Naive thymus-derived CD8-positive, alpha-beta T cell (primary cell): ENCODE data around the gene PBX4. TPM values are rescaled to one million over a fixed set of nuclear protein-coding genes. Genes with fewer than 3 reads are reported as not detected.
A peak's percentile ranks its signal among the peaks of the same experiment; 100 is the strongest.

Source experiments
- ATAC-seq, 2 donors: fragments of 150-1000 bp; cut with Tn5 transposase in 1 of 2; sonication (Bioruptor Pico), chemical (Tn5 transposase) in 1 of 2; 1 replicate in 1 of 2; 2 replicates in 1 of 2; pipeline ENCODE4 v1.10.0; 2021; ENCODE audit warnings: mild to moderate bottlenecking in 2 of 2, moderate library complexity in 2 of 2
- POLR2A ChIA-PET: fragments of 350-600 bp; sonication (Branson Sonifier 250); formaldehyde crosslinking; loops from one replicate; lab custom pipeline; 2021; ENCODE audit warnings: antibody characterized with exemption; lab: Charles Lee
- DNase-seq, 10 donors: peaks; one replicate each; pipeline versions ENCODE4 v3.0.0 to v3.0.0-alpha.2; 2020 to 2022
- H3K27ac Mint-ChIP-seq, 10 donors: one replicate each; pipeline ENCODE4 v1.8.0; 2020 to 2022; ENCODE audit warnings: mild to moderate bottlenecking in 10 of 10, mixed read lengths in 10 of 10, moderate library complexity in 4 of 10, inconsistent platforms in 1 of 10
- H3K27me3 Mint-ChIP-seq, 5 donors: one replicate each; pipeline ENCODE4 v1.8.0; 2021 to 2022; ENCODE audit warnings: mixed read lengths in 5 of 5
- H3K36me3 Mint-ChIP-seq, 3 donors: one replicate each; pipeline ENCODE4 v1.8.0; 2020 to 2022; ENCODE audit warnings: mixed read lengths in 3 of 3, mild to moderate bottlenecking in 2 of 3, inconsistent platforms in 1 of 3
- H3K4me1 Mint-ChIP-seq, 4 donors: one replicate each; pipeline ENCODE4 v1.8.0; 2021 to 2022; ENCODE audit warnings: mixed read lengths in 4 of 4
- H3K4me3 Mint-ChIP-seq, 10 donors: one replicate each; pipeline ENCODE4 v1.8.0; 2020 to 2022; ENCODE audit warnings: mild to moderate bottlenecking in 10 of 10, mixed read lengths in 10 of 10, moderate library complexity in 6 of 10, inconsistent platforms in 1 of 10
- H3K9me3 Mint-ChIP-seq, 9 donors: one replicate each; pipeline ENCODE4 v1.8.0; 2020 to 2022; ENCODE audit warnings: mixed read lengths in 9 of 9, mild to moderate bottlenecking in 3 of 9, inconsistent platforms in 1 of 9, moderate library complexity in 1 of 9
- polyA plus RNA-seq, 3 donors: library from polyadenylated mRNA; unstranded; fragments of 300-500 nt; fragmentation: Illumina TruSeq; gene quantifications; one replicate each; pipeline ENCODE4 v1.2.3, GENCODE V29; 2021
- total RNA-seq, 8 experiments: library from RNA in 2 of 8; stranded (reverse) in 2 of 8; gene quantifications; one replicate each; pipeline ENCODE4 v1.2.3 and lab custom pipeline; 2021 to 2026

Gene PBX4
- total and polyA plus RNA-seq, 5 experiments from 2014 or later: 2.6 to 49.4 (median 6.9) TPM

DNA sequence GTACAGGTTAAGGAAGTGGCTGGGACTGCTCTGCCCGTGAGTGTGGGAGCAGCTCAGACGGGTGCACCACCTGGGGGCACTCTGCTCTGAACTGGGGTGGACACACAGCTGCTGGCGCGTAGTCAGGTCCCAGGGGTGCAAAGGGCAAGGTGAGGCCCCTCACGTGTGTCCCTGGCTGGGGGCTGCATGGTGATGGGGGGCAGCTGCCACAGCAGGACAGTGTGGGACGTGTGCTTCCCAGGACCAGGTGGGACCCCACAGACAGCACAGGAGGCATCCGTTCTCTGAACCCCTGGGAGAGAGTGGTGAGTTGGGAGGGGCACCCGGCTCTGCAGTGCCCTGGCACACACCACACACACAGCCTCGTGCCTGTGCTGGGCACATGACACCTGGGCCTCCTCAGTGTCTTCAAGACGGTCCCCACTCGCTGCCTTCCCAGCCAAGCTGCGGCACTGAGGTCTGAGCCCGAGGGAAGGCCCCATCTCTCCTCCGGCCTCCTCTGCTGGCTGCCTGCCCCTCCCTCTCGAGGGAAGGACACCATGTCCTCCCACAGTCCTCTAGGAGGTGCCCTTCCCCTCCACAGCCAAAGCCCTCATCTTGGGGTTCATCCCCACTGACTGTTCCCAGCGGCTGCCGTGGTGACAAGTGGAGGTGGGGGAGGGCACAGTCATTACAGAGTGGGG is 55.7 kb downstream of the PBX4 start:
- Mint-ChIP-seq H3K4me3 (no peak overlapping the region), H3K9me3 (no peaks in the 10 kb centered on the region), H3K27ac (peak overlapping the region in 4 of 10 donors; percentile 30 to 84 (median 73)), H3K36me3 (peaks cover 0 to 33% (median 15%) of the 10 kb centered on the region in 3 donors), H3K4me1 (peaks cover 14 to 31% (median 20%) of the 10 kb centered on the region in 4 donors), H3K27me3 (no peaks in the 10 kb centered on the region)
- DNase-seq (peak in 8 of 10 donors; percentile 32 to 79 (median 47)), ATAC-seq (peak; percentile 91 to 92)
- POLR2A ChIA-PET: interaction anchor here (0.9 to 1.9 kb wide), 4 partner anchors 34 to 106 kb away, joined by 3 to 4 read pairs (median 3); partner anchors contain the start of genes GMIP and NDUFA13

- DNase-seq (no peak), ATAC-seq (no peak)
- POLR2A ChIA-PET: interaction anchor here (0.5 to 1.9 kb wide), 5 partner anchors 35 to 103 kb away, joined by 3 to 4 read pairs (median 3); partner anchors contain the start of gene GMIP
- H3K4me3 Mint-ChIP-seq: no peak overlapping the region
- no peaks in the 10 kb centered on the region for H3K27me3 Mint-ChIP-seq
- H3K9me3 Mint-ChIP-seq: no peaks in the 10 kb centered on the region
- peak overlapping the region in 3 of 10 donors; percentile 30 to 88 (median 72) for H3K27ac Mint-ChIP-seq
- peaks cover 0 to 29% (median 15%) of the 10 kb centered on the region in 3 donors for H3K36me3 Mint-ChIP-seq
- H3K4me1 Mint-ChIP-seq: peaks cover 13 to 31% (median 20%) of the 10 kb centered on the region in 4 donors
Measured at GRCh38 chr19:19561946-19562664, 56.4 kb downstream of the PBX4 start.

- Mint-ChIP-seq H3K27me3 (no peaks in the 10 kb centered on the region), H3K9me3 (no peaks in the 10 kb centered on the region), H3K4me1 (peaks cover 13 to 31% (median 20%) of the 10 kb centered on the region in 4 donors), H3K36me3 (peaks cover 0 to 22% (median 11%) of the 10 kb centered on the region in 3 donors), H3K4me3 (no peak overlapping the region), H3K27ac (peak overlapping the region in 5 of 10 donors; percentile 47 to 87 (median 79))
- ATAC-seq: no peak
- POLR2A ChIA-PET: interaction anchor here (1.1 to 1.5 kb wide), 5 partner anchors 30 to 69 kb away, joined by 3 to 11 read pairs (median 5); no protein-coding TSS in a partner anchor
- DNase-seq: no peak
Measured at GRCh38 chr19:19559931-19560330, 58.6 kb downstream of the PBX4 start.

- no peak for DNase-seq
- no peaks in the 10 kb centered on the region for H3K27me3 Mint-ChIP-seq
- no peaks in the 10 kb centered on the region for H3K9me3 Mint-ChIP-seq
- H3K36me3 Mint-ChIP-seq: peaks cover 0 to 13% (median 2%) of the 10 kb centered on the region in 3 donors
- POLR2A ChIA-PET: interaction anchor here (0.6 to 1.4 kb wide), 2 partner anchors 58 to 67 kb away, joined by 3 to 11 read pairs; no protein-coding TSS in a partner anchor
- H3K4me3 Mint-ChIP-seq: peak overlapping the region in 1 of 10 donors; percentile 25
- ATAC-seq: no peak
- peaks cover 14 to 40% (median 22%) of the 10 kb centered on the region in 4 donors for H3K4me1 Mint-ChIP-seq
- peak overlapping the region in 6 of 10 donors; percentile 47 to 86 (median 75) for H3K27ac Mint-ChIP-seq
Measured at GRCh38 chr19:19558636-19559035, 59.9 kb downstream of the PBX4 start.

DNA sequence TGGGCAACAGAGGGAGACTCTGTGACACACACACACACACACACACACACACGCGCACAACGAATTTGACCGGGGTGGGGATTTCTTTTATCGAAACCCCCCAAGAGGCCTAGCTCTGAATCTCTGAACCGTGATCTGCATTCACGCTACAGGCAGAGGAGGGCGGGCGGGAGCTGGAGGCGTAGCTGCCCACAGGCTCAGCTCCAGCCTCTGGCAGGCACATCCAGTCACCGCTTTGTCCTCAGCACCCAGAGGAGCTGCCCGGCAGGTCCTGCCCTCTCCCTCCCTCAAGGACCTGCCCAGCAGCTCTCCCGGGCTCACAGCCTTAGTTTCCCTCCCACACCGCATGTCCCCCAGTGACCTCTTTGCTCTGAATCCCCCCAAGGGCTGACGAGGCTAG is 60.4 kb downstream of the PBX4 start:
- POLR2A ChIA-PET: interaction anchor here (0.6 to 1.1 kb wide), 2 partner anchors 40 to 58 kb away, joined by 3 to 8 read pairs; no protein-coding TSS in a partner anchor
- H3K27ac Mint-ChIP-seq: peak overlapping the region in 4 of 10 donors; percentile 62 to 86 (median 84)

DNA sequence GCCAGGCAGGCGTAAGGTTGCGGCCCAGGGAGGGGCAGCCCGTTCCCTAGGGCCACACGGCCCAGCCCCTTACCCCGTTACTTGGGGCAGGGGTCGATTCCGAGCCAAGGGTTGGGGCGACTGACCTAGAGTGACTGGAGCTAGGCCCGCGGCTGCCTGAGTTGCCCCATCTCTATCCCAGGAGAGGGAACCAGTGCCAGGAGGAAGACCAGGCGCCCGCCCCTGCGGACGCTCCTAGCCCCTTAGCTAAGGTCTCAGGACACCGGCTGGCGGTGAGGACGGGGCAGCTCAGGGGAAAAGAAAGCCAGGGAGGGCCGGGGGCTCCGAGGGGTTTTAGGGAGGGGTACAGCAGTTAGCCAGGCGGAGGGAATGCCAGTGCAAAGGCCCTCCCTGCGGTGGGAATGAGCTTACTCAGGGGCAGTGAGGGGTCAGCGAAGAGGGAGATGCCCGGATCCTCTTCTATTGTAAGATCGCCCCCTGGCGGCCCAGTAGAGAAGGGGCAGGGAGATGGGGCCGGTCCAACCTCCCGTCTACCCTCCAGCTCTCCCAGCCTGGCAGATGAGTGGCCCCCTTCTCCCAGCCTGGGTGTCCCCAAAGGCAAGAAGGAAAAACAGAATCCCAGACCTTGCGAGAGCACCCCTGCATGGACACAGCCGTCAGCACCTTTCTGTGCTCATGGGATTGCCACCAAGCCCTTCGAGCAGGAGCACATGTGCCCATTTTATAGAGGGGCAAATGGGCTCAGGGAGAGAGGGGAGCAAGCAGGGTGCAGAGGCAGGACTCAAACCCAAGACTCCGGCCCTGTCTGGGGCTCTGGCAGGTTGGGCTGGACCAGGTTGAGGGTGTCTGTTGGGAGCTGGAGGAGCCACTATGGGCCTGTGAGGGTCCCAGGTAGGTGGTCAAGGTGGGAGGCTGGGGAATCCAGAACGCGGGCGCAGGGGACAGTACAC is 64.1 kb downstream of the PBX4 start:
- H3K4me3 Mint-ChIP-seq: no peak overlapping the region
- ATAC-seq (peak; percentile 42 to 68), DNase-seq (peak in 6 of 10 donors; percentile 38 to 46 (median 42))
- no peaks in the 10 kb centered on the region for H3K9me3 Mint-ChIP-seq
- H3K27ac Mint-ChIP-seq: peak overlapping the region in 5 of 10 donors; percentile 27 to 77 (median 63)
- peaks cover 3 to 20% (median 12%) of the 10 kb centered on the region in 4 donors for H3K4me1 Mint-ChIP-seq
- peaks cover 0 to 3% (median 0%) of the 10 kb centered on the region in 3 donors for H3K36me3 Mint-ChIP-seq
- peaks cover 0 to 6% (median 0%) of the 10 kb centered on the region in 5 donors for H3K27me3 Mint-ChIP-seq
- POLR2A ChIA-PET: interaction anchor here (0.6 to 1.9 kb wide), 5 partner anchors 22 to 163 kb away, joined by 3 to 5 read pairs (median 4); partner anchors contain the start of gene LPAR2

More for the DNA sequence above, 60.4 kb downstream of the PBX4 start:
- Mint-ChIP-seq H3K9me3 (no peaks in the 10 kb centered on the region), H3K36me3 (peaks cover 0 to 12% (median 2%) of the 10 kb centered on the region in 3 donors), H3K4me1 (peaks cover 14 to 37% (median 21%) of the 10 kb centered on the region in 4 donors), H3K4me3 (no peak overlapping the region), H3K27me3 (no peaks in the 10 kb centered on the region)
- DNase-seq (no peak), ATAC-seq (no peak)

GRCh38 chr19:19553670-19554069 is 64.8 kb downstream of the PBX4 start:
- DNase-seq: no peak
- H3K9me3 Mint-ChIP-seq: no peaks in the 10 kb centered on the region
- peaks cover 0 to 14% (median 7%) of the 10 kb centered on the region in 4 donors for H3K4me1 Mint-ChIP-seq
- peaks cover 0 to 6% (median 0%) of the 10 kb centered on the region in 5 donors for H3K27me3 Mint-ChIP-seq
- H3K27ac Mint-ChIP-seq: peak overlapping the region in 2 of 10 donors; percentile 63 to 77
- H3K36me3 Mint-ChIP-seq: peaks cover 0 to under 1% (median 0%) of the 10 kb centered on the region in 3 donors
- POLR2A ChIA-PET: interaction anchor here (0.6 to 1.9 kb wide), 4 partner anchors 21 to 75 kb away, joined by 4 to 5 read pairs (median 4); partner anchors contain the start of gene LPAR2
- no peak for ATAC-seq
- no peak overlapping the region for H3K4me3 Mint-ChIP-seq

- Mint-ChIP-seq H3K36me3 (no peaks in the 10 kb centered on the region), H3K4me1 (peaks cover 0 to 9% (median 3%) of the 10 kb centered on the region in 4 donors), H3K27ac (no peak overlapping the region), H3K4me3 (no peak overlapping the region), H3K27me3 (peaks cover 0 to 6% (median 0%) of the 10 kb centered on the region in 5 donors), H3K9me3 (no peaks in the 10 kb centered on the region)
- no peak for ATAC-seq
- POLR2A ChIA-PET: interaction anchor here (1.4 kb wide), 1 partner anchor 21 kb away, joined by 4 read pairs; no protein-coding TSS in a partner anchor
- DNase-seq: no peak
Measured at GRCh38 chr19:19552798-19553197, 65.7 kb downstream of the PBX4 start.

DNA sequence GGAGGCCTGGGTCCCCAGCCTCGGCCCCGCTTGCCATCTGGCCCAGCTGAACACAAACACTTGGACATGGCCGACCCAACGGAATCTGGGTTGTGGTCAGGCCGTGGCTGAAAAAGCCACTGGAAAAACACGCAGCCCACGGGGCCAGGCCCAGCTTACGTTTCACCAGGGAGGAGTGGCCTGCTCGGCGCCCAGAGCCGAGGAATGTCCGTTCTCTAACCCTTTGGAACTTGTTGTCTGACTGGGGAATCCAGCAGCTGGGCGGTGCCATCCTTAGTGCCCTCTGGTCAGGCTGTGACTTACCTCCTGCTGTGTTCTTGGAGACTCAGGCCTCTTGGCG is 66.7 kb downstream of the PBX4 start:
- POLR2A ChIA-PET: interaction anchor here (1.0 to 1.4 kb wide), 3 partner anchors 20 to 181 kb away, joined by 3 to 4 read pairs (median 3); partner anchors contain the start of gene ZNF14
- H3K27me3 Mint-ChIP-seq: peaks cover 0 to 6% (median 0%) of the 10 kb centered on the region in 5 donors
- no peaks in the 10 kb centered on the region for H3K36me3 Mint-ChIP-seq
- H3K4me1 Mint-ChIP-seq: peaks cover 0 to 9% (median 4%) of the 10 kb centered on the region in 4 donors
- H3K4me3 Mint-ChIP-seq: no peak overlapping the region
- ATAC-seq: no peak
- H3K27ac Mint-ChIP-seq: no peak overlapping the region
- no peak for DNase-seq
- H3K9me3 Mint-ChIP-seq: no peaks in the 10 kb centered on the region

GRCh38 chr19:19550972-19551852 is 67.3 kb downstream of the PBX4 start:
- H3K4me1 Mint-ChIP-seq: peaks cover 0 to 9% (median 4%) of the 10 kb centered on the region in 4 donors
- peak overlapping the region in 2 of 10 donors; percentile 21 to 57 for H3K27ac Mint-ChIP-seq
- POLR2A ChIA-PET: interaction anchor here (1.0 to 1.4 kb wide), 2 partner anchors 78 to 182 kb away, joined by 3 read pairs; partner anchors contain the start of gene ZNF14
- DNase-seq (no peak), ATAC-seq (no peak)
- H3K9me3 Mint-ChIP-seq: no peaks in the 10 kb centered on the region
- H3K27me3 Mint-ChIP-seq: peaks cover 0 to 6% (median 0%) of the 10 kb centered on the region in 5 donors
- H3K36me3 Mint-ChIP-seq: no peaks in the 10 kb centered on the region
- H3K4me3 Mint-ChIP-seq: no peak overlapping the region
